Measurements from ENCODE around the gene POTEB2.
"Not testable (repeated sequence)": the region's sequence is repeated elsewhere in the genome, so short reads cannot be mapped to it uniquely, and the experiment has no call there.

POTEB2 gene

GRCh38 chr15:20866214-20866613 lies at the start of gene POTEB2:
TSS of gene POTEB2 (minus strand) at chr15:20866314. CDS start at chr15:20866281, 33 bp downstream.
- not testable (repeated sequence) for H3K9me3 ChIP-seq (replicated peaks; ENCODE audit: insufficient read depth, low read length); DNase-seq; H3K79me2 ChIP-seq (ENCODE audit: low read length); H3F3A ChIP-seq (ENCODE audit: insufficient read depth, low read length); H3K36me3 ChIP-seq (replicated peaks; ENCODE audit: insufficient read depth, low read length); H3K4me2 ChIP-seq (ENCODE audit: low read depth, low read length); H2AFZ ChIP-seq (ENCODE audit: low read length); H3K9me2 ChIP-seq (replicated peaks; ENCODE audit: insufficient read depth, low read length); H3K27me3 ChIP-seq (replicated peaks; ENCODE audit: insufficient read depth, low read length); H4K20me1 ChIP-seq (ENCODE audit: insufficient read depth, low read length); H3K4me3 ChIP-seq (ENCODE audit: low read length); H3K27ac ChIP-seq (ENCODE audit: low read length); H3K9ac ChIP-seq (ENCODE audit: low read length); H3K4me1 ChIP-seq (ENCODE audit: low read length)

- not testable (repeated sequence) for H3K4me3 ChIP-seq (ENCODE audit: low read length); H3K36me3 ChIP-seq (replicated peaks; ENCODE audit: insufficient read depth, low read length); H3K79me2 ChIP-seq (ENCODE audit: low read length); H2AFZ ChIP-seq (ENCODE audit: low read length); H3K9me3 ChIP-seq (replicated peaks; ENCODE audit: insufficient read depth, low read length); H3K27me3 ChIP-seq (replicated peaks; ENCODE audit: insufficient read depth, low read length); H3K4me2 ChIP-seq (ENCODE audit: low read depth, low read length); DNase-seq; H3K9me2 ChIP-seq (replicated peaks; ENCODE audit: insufficient read depth, low read length); H3F3A ChIP-seq (ENCODE audit: insufficient read depth, low read length); H3K9ac ChIP-seq (ENCODE audit: low read length); H3K4me1 ChIP-seq (ENCODE audit: low read length); H4K20me1 ChIP-seq (ENCODE audit: insufficient read depth, low read length); H3K27ac ChIP-seq (ENCODE audit: low read length)
Observed at GRCh38 chr15:20879916-20880315, 13.8 kb upstream of the POTEB2 start.

- not testable (repeated sequence) for H3K4me1 ChIP-seq (ENCODE audit: low read length); H3K79me2 ChIP-seq (ENCODE audit: low read length); H3K4me3 ChIP-seq (ENCODE audit: low read length); H3K9me2 ChIP-seq (replicated peaks; ENCODE audit: insufficient read depth, low read length); H3K27me3 ChIP-seq (replicated peaks; ENCODE audit: insufficient read depth, low read length); H2AFZ ChIP-seq (ENCODE audit: low read length); H3K9me3 ChIP-seq (replicated peaks; ENCODE audit: insufficient read depth, low read length); H3K4me2 ChIP-seq (ENCODE audit: low read depth, low read length); H3K36me3 ChIP-seq (replicated peaks; ENCODE audit: insufficient read depth, low read length); H4K20me1 ChIP-seq (ENCODE audit: insufficient read depth, low read length); H3K9ac ChIP-seq (ENCODE audit: low read length); H3K27ac ChIP-seq (ENCODE audit: low read length); H3F3A ChIP-seq (ENCODE audit: insufficient read depth, low read length); DNase-seq
Observed at GRCh38 chr15:20878464-20878863, 12.3 kb upstream of the POTEB2 start.

GRCh38 chr15:20877819-20878218 lies 11.7 kb upstream of the POTEB2 start:
- H3F3A ChIP-seq (ENCODE audit: insufficient read depth, low read length); H3K27me3 ChIP-seq (replicated peaks; ENCODE audit: insufficient read depth, low read length): not testable (repeated sequence)

More at GRCh38 chr15:20877819-20878218, 11.7 kb upstream of the POTEB2 start:
- not testable (repeated sequence) for H3K4me2 ChIP-seq (ENCODE audit: low read depth, low read length); H2AFZ ChIP-seq (ENCODE audit: low read length); H4K20me1 ChIP-seq (ENCODE audit: insufficient read depth, low read length); H3K9me3 ChIP-seq (replicated peaks; ENCODE audit: insufficient read depth, low read length); H3K9me2 ChIP-seq (replicated peaks; ENCODE audit: insufficient read depth, low read length); H3K27ac ChIP-seq (ENCODE audit: low read length); H3K36me3 ChIP-seq (replicated peaks; ENCODE audit: insufficient read depth, low read length); H3K79me2 ChIP-seq (ENCODE audit: low read length); DNase-seq; H3K4me1 ChIP-seq (ENCODE audit: low read length); H3K9ac ChIP-seq (ENCODE audit: low read length); H3K4me3 ChIP-seq (ENCODE audit: low read length)
